ENCODE measurements around the gene PGLYRP4. TPM values are rescaled to one million over a fixed set of nuclear protein-coding genes. Genes with fewer than 3 reads are reported as not detected.

The PGLYRP4 gene
- total RNA-seq, 1 donor from 2014 or later, result not detected

DNA sequence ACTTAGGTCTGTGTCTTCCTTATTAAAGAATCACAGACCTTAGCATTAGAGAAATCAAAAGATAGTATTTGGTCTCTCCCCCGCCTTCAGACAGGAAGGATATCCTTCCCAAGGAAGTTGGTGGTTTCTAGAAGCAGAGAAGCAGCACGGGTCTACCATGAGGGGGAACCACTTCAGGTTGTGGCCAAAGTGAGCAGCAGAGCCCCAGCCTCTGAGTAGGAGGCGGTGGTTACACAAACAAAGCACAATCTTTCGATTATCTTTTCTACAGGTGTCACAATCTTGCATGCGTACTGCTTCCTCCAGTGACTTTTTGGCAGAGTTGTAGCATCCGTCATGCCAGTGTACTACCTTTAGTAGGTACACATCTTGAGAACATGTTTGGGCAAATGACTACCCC is 8.8 kb downstream of the PGLYRP4 start:
- H3K27ac ChIP-seq, result no peak overlapping the region
- no peaks in the 10 kb centered on the region for H3K9me3 ChIP-seq
- DNase-seq, result no peak
- intact Hi-C loops (cut with DNase I), result no loop called here
- no peaks in the 10 kb centered on the region for H3K36me3 ChIP-seq
- no peak for ATAC-seq
- TF ChIP-seq, protein P1, sequence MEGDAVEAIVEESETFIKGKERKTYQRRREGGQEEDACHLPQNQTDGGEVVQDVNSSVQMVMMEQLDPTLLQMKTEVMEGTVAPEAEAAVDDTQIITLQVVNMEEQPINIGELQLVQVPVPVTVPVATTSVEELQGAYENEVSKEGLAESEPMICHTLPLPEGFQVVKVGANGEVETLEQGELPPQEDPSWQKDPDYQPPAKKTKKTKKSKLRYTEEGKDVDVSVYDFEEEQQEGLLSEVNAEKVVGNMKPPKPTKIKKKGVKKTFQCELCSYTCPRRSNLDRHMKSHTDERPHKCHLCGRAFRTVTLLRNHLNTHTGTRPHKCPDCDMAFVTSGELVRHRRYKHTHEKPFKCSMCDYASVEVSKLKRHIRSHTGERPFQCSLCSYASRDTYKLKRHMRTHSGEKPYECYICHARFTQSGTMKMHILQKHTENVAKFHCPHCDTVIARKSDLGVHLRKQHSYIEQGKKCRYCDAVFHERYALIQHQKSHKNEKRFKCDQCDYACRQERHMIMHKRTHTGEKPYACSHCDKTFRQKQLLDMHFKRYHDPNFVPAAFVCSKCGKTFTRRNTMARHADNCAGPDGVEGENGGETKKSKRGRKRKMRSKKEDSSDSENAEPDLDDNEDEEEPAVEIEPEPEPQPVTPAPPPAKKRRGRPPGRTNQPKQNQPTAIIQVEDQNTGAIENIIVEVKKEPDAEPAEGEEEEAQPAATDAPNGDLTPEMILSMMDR (IDR thresholded peaks at IDR 0.05), result no peak
- no peak overlapping the region for H3K4me3 ChIP-seq
- no peaks in the 10 kb centered on the region for H3K27me3 ChIP-seq
- H3K4me1 ChIP-seq, result no peaks in the 10 kb centered on the region

GRCh38 chr1:153337980-153338853 is 10.4 kb downstream of the PGLYRP4 start:
- DNase-seq (no peak), ATAC-seq (peak; percentile 19)
- Histone ChIP-seq H3K4me1 (no peaks in the 10 kb centered on the region), H3K36me3 (no peaks in the 10 kb centered on the region), H3K27ac (no peak overlapping the region), H3K4me3 (no peak overlapping the region), H3K9me3 (no peaks in the 10 kb centered on the region), H3K27me3 (no peaks in the 10 kb centered on the region)
- intact Hi-C loops (cut with DNase I), result no loop called here
- TF ChIP-seq, protein P1 (IDR thresholded peaks at IDR 0.05), result no peak

- Histone ChIP-seq H3K9me3 (no peaks in the 10 kb centered on the region), H3K27me3 (no peaks in the 10 kb centered on the region), H3K36me3 (no peaks in the 10 kb centered on the region), H3K4me1 (no peaks in the 10 kb centered on the region), H3K27ac (no peak overlapping the region), H3K4me3 (no peak overlapping the region)
- intact Hi-C loops (cut with DNase I), result no loop called here
- ATAC-seq (no peak), DNase-seq (no peak)
- TF ChIP-seq, protein P1 (IDR thresholded peaks at IDR 0.05), result no peak
Measured at GRCh38 chr1:153336650-153337049, 12.0 kb downstream of the PGLYRP4 start.

DNA sequence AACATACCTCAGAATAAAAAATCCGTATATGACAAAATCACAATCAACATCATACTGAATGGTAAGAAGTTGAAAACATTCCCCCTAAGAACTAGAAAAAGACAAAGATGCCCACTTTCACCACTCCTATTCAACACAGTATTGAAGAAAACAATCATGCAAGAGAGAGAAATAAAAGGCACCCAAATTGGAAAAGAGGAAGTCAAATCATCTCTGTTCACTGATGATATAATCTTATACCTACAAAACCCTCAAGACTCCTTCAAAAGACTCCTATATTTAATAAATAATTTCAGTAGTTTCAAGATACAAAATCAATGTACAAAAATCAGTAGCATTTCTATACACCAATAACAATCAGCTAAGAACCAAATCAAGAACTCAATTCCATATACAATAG is 14.7 kb downstream of the PGLYRP4 start:
- DNase-seq, result no peak
- Histone ChIP-seq H3K27ac (no peak overlapping the region), H3K4me1 (no peaks in the 10 kb centered on the region), H3K27me3 (no peaks in the 10 kb centered on the region), H3K4me3 (no peak overlapping the region), H3K36me3 (no peaks in the 10 kb centered on the region), H3K9me3 (no peaks in the 10 kb centered on the region)
- TF ChIP-seq, protein P1 (IDR thresholded peaks at IDR 0.05), result no peak
- no peak for ATAC-seq
- intact Hi-C loops (cut with DNase I), result no loop called here

DNA sequence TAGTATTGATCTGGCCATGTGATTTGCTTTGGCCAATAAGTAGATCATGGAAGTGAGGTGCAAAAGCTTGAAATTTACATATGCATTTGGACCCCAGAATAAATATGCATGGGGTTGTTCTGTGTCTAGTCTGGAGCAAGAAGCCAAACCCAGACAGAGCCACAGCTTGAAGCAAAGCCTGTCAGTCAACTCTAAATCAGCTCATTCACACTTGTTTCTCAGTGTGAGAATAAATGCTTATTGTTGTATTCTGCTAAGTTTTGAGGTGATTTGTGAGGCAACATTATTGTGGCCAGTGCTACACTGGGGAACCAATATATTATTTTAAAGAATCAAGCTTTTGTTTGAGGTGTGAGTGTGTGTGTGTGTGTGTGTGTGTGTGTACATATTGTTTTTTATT is 23.7 kb downstream of the PGLYRP4 start:
- Histone ChIP-seq H3K9me3 (peaks cover 6% of the 10 kb centered on the region), H3K4me1 (no peaks in the 10 kb centered on the region), H3K36me3 (no peaks in the 10 kb centered on the region), H3K4me3 (no peak overlapping the region), H3K27ac (no peak overlapping the region), H3K27me3 (no peaks in the 10 kb centered on the region)
- TF ChIP-seq, protein P1 (IDR thresholded peaks at IDR 0.05), result no peak
- no peak for ATAC-seq
- intact Hi-C loops (cut with DNase I), result no loop called here
- DNase-seq, result no peak
